ENCODE results near the gene SRSF4.
A peak's percentile ranks its signal among the peaks of the same experiment; 100 is the strongest.
"Not testable (repeated sequence)": the region's sequence is repeated elsewhere in the genome, so short reads cannot be mapped to it uniquely, and the experiment has no call there.

The SRSF4 gene

GRCh38 chr1:29181413-29182225 lies at the start of gene SRSF4:
SRSF4 (minus strand) TSS chr1:29181900; CDS start chr1:29181752, 148 bp downstream.
- DNase-seq, result peak; percentile 99 to 100

DNA sequence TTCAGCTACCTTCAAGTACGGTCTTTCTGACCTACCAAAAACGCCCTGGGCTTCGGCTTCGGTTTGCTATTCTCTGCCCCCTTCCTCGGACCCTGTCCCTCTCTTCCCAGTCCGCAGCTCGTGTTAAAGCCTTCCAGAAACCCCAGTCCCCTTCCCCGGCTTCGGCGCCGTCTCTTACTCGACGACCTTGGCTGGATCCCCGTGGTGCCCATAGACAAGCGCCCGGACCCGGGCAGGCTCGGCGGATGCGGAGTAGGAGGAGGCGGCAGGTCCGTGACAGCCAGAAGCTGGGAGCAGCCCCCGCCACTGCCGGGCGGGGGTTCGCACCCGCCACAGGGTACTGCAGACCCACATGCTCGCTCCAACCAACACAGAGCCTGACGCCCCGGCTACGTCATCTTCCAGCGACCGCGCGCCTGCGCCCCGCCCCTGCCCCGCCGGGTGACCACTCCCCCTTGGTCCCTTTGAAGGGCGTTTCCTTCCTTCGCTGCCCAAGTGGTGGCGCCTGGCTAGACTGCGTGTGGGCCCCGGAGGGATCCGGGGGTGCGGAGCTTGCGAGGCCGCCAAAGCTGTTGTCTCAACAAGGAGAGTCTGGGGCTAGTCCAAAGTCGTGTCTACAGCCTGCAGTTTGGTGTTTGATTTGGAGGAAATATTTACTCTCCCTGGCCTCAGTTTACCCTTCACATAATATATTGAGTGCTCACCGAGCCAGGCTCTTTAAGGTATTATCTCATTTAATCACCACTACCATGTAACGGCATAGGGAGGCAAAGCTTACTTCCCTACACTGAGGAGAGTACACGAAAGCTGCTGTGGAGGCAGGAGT lies 49.1 kb upstream of the SRSF4 start, which contains the start of gene MECR:
Gene MECR, minus strand, starts transcription at position 382 of the 826 bp plus-strand sequence. Its CDS starts 28 bp downstream, at position 354.
- DNase-seq, result peak; percentile 99

DNA sequence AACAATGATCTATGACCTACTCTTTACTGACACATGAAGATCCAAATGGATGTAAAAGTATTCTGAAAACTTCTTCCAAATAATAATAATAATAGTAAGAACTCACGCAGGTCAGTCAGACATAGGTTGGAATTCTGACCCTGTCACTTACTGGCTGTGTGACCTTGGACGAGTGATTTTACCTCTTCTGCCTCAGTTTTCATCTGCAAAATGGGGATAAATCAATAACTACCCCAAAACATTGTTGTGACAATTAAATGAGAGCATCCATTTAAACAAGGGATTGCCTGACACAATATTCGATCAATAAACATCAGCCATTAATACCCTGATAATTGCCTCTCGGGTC lies 48.5 kb upstream of the SRSF4 start:
- no peak for DNase-seq

GRCh38 chr1:29227511-29227910 lies 45.8 kb upstream of the SRSF4 start:
- DNase-seq, result no peak

DNA sequence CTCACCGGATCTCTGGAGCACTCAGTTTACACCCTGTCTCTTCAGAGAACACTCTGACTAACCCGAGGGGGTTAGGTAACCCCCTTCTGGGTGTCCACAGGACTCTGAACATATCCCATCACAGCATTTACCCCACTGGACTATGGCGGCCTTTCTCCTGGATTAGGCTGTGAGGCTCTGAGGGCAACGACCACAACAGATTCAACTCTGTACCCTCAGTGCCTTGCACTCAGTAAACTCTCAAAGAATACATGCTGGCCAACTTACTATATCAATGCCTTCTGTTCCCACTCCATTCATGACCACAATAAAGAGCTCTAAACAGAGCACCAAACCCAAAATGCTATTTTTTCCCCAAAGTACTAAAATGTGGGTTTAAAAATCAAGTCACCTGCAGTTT lies 43.7 kb upstream of the SRSF4 start:
- no peak for DNase-seq

GRCh38 chr1:29224356-29224837 lies 42.7 kb upstream of the SRSF4 start:
- DNase-seq, result no peak

GRCh38 chr1:29223521-29223920 lies 41.8 kb upstream of the SRSF4 start:
- no peak for DNase-seq

- no peak for DNase-seq
These were observed 41.0 kb upstream of the SRSF4 start for GRCh38 chr1:29222686-29223085.

- not testable (repeated sequence) for DNase-seq
These were observed 40.6 kb upstream of the SRSF4 start for GRCh38 chr1:29222260-29222659.

DNA sequence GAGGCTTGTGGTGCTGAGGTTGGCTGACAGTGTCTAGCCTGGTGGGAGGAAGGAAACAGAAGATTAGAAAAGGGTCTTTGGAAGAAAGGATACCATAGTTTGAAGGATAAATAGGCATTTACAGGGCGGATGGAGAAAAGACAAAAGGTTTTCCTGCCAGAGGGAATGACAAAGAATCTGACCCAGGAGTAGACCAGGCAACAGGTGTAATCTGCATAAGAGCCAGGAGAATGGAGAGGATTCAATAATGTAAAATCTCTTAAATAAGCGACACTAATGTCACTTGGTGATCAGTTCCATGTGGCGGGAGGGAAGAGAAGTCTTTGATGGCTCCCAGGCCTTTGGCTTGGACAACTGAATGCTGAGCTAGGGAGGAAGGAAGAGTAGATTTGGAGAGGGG lies 39.6 kb upstream of the SRSF4 start:
- no peak for DNase-seq

GRCh38 chr1:29218223-29218622 lies 36.5 kb upstream of the SRSF4 start:
- no peak for DNase-seq

- DNase-seq, result no peak
These were observed 35.9 kb upstream of the SRSF4 start for GRCh38 chr1:29217633-29218032.

GRCh38 chr1:29213055-29213454 lies 31.4 kb upstream of the SRSF4 start:
- DNase-seq, result no peak

DNA sequence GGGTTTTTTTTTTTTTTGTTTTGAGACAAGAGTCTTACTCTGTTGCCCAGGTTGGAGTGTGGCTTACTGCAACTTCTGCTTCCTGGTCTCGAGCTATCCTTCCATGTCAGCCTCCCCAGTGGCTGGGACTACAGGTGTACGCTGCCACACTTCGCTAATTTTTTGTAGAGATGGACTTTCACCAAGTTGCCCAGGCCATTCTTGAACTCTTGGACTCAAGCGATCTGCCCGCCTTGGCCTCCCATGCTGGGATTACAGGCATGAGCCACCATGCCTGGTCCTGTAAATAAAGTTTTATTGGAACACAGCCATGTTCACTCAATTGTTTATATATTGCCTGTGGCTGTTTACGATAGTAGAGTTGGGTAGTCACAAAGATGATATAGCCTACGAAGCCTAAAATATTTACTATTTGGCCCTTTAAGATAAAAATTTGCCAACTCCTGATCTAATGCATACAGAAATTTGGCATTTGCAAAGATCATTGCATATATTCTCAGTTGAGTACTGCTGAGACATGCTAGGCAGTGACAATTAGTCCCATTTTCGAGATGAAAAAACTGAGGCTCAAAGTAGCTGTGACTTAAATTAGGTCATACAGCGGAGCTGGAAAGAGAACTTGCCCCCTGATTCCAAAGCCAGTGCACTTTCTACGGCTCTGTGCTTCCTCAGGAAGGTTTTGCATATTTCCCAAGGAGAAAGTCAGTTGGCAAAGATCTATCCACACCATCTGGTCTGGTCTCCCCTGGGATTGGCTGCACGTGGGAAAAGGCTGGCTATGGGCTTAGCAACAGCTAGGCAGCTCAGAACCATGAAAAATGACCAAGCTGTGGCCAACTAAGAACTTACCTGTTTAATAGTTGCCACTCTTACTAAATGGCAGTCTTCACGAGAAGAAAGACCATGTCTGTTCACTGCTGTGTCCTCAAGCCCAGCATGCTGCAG lies 29.7 kb upstream of the SRSF4 start:
- DNase-seq, result no peak

DNA sequence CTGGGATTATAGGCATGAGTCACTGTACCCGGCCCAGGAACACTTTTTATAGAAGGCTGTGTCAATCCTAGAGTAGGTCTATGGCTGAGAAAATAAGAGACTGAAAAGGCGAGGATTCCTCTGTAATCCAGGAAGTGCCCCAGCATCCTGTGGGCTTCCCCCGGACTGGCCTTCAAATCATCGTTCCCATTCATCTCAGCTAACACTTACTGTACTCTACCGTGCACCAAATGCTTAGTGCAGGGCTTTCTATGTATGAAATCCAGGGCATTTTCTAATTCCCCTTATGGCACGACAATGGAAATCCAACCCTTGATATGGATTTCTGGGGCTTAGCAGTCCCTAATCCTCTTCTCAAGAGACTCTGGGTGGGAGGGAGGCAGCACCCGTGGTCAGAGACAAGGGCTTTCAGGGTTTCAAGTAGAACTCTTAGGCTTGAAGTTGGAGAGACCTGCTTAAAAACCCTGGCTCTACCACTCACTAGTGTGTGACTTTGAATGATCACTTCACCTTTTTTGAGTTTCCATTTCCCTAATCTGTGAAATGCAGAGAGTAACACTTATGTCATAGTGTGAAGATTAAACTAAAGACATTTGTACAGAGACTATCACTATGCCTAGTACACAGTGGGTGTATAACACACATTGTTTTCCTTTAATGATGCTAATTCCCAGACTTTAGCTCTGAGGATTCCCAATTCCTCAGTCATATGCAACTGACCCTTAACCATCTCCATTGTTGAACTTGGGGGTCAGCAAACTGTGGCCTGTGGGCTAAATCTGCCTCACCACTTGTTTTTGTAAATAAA lies 28.8 kb upstream of the SRSF4 start:
- no peak for DNase-seq

GRCh38 chr1:29209173-29209572 lies 27.5 kb upstream of the SRSF4 start:
- DNase-seq, result no peak

GRCh38 chr1:29208442-29208841 lies 26.7 kb upstream of the SRSF4 start:
- no peak for DNase-seq

GRCh38 chr1:29202584-29203340 lies 21.1 kb upstream of the SRSF4 start:
- DNase-seq, result peak; percentile 94 to 98

- DNase-seq, result no peak
These were observed 20.4 kb upstream of the SRSF4 start for GRCh38 chr1:29202053-29202452.

GRCh38 chr1:29201595-29202051 lies 19.9 kb upstream of the SRSF4 start:
- peak; percentile 25 to 32 for DNase-seq

Measured in activated T-cell treated with anti-CD3 and anti-CD28 coated beads, Interleukin-2, amount 50 U/mL, for 48 hours (primary cell).